WTC11 (cell line): ENCODE data around the gene AHRR. TPM values are rescaled to one million over a fixed set of nuclear protein-coding genes. Genes with fewer than 3 reads are reported as not detected.

ENCODE experiments used
- ATAC-seq: fragments of 200-7000 bp; cut with Tn5 transposase; 2 replicates; pipeline ENCODE4 v1.10.0; 2021; ENCODE audit warnings: mild to moderate bottlenecking, moderate library complexity
- CTCF ChIA-PET: fragments of 300-600 bp; sonication (Branson Sonifier 250); formaldehyde crosslinking; loops from one replicate; lab custom pipeline; 2021; ENCODE audit warnings: antibody characterized with exemption; lab: Charles Lee
- POLR2A ChIA-PET: fragments of 350-600 bp; sonication (Branson Sonifier 250); formaldehyde crosslinking; loops from one replicate; lab custom pipeline; 2021; ENCODE audit warnings: antibody characterized with exemption; lab: Charles Lee
- DNase-seq: peaks from one replicate; pipeline ENCODE4 v3.0.0; 2021; ENCODE audit warnings: low spot score
- H3K27ac Mint-ChIP-seq: 2 replicates; pipeline ENCODE4 v1.8.0; 2021; ENCODE audit warnings: mixed read lengths
- H3K27me3 Mint-ChIP-seq: 2 replicates; pipeline ENCODE4 v1.8.0; 2021; ENCODE audit warnings: low read depth, mild to moderate bottlenecking, moderate library complexity, mixed read lengths
- H3K36me3 Mint-ChIP-seq: 2 replicates; pipeline ENCODE4 v1.8.0; 2021; ENCODE audit warnings: mixed read lengths
- H3K4me1 Mint-ChIP-seq: 2 replicates; pipeline ENCODE4 v1.8.0; 2022; ENCODE audit warnings: mixed read lengths
- H3K4me3 Mint-ChIP-seq: 2 replicates; pipeline ENCODE4 v1.8.0; 2021; ENCODE audit warnings: mild to moderate bottlenecking, moderate library complexity, mixed read lengths
- H3K9me3 Mint-ChIP-seq: 2 replicates; pipeline ENCODE4 v1.8.0; 2021; ENCODE audit warnings: mixed read lengths
- CBFB ChIP-seq: sonication (generic); formaldehyde crosslinking; IDR thresholded peaks from 2 replicates; pipeline ENCODE4 v1.8.1; 2022; ENCODE audit warnings: mild to moderate bottlenecking, low read depth, missing genetic modification reagents
- MXD4 ChIP-seq: fragments of 250-450 bp; sonication (Bioruptor Pico); IDR thresholded peaks from 2 replicates; pipeline ENCODE4 v1.8.0; 2021; ENCODE audit warnings: mild to moderate bottlenecking, moderate library complexity, borderline replicate concordance
- NR3C1 ChIP-seq: sonication (generic); formaldehyde crosslinking; conservative IDR thresholded peaks from 2 replicates; pipeline ENCODE4 v1.8.1; 2023; ENCODE audit warnings: low read depth, mild to moderate bottlenecking, missing genetic modification reagents
- OVOL2 ChIP-seq: fragments of 250-450 bp; sonication (Bioruptor Pico); IDR thresholded peaks from 2 replicates; pipeline ENCODE4 v1.9.0; 2021; ENCODE audit warnings: mild to moderate bottlenecking, borderline replicate concordance
- PRRX2 ChIP-seq: fragments of 250-450 bp; sonication (Bioruptor Pico); IDR thresholded peaks from 2 replicates; pipeline ENCODE4 v1.8.0; 2021; ENCODE audit warnings: mild to moderate bottlenecking
- TEAD1 ChIP-seq: sonication (generic); formaldehyde crosslinking; IDR thresholded peaks from 2 replicates; pipeline ENCODE4 v1.8.0; 2022; ENCODE audit warnings: mild to moderate bottlenecking, missing genetic modification reagents
- TEAD4 ChIP-seq: sonication (generic); formaldehyde crosslinking; IDR thresholded peaks from 2 replicates; pipeline ENCODE4 v1.8.0; 2022; ENCODE audit warnings: mild to moderate bottlenecking, missing genetic modification reagents
- ZNF219 ChIP-seq: sonication (generic); formaldehyde crosslinking; IDR thresholded peaks from 2 replicates; pipeline ENCODE4 v1.8.0; 2023; ENCODE audit warnings: missing genetic modification reagents, mild to moderate bottlenecking, borderline replicate concordance
- ZNF317 ChIP-seq: sonication (generic); formaldehyde crosslinking; IDR thresholded peaks from 2 replicates; pipeline ENCODE4 v1.8.1; 2023; ENCODE audit warnings: low read depth, mild to moderate bottlenecking, moderate library complexity, missing genetic modification reagents, borderline replicate concordance
- total RNA-seq: library from RNA; stranded (reverse); gene quantifications from 3 replicates; pipeline ENCODE4 v1.2.3, GENCODE V29; 2021
- TF ChIP-seq, protein P1 (sequence below): sonication (generic); formaldehyde crosslinking; IDR thresholded peaks from 2 replicates; pipeline ENCODE4 v1.8.1; 2022; ENCODE audit warnings: mild to moderate bottlenecking, missing genetic modification reagents, moderate library complexity, borderline replicate concordance
- TF ChIP-seq, protein P2 (sequence below): sonication (generic); formaldehyde crosslinking; IDR thresholded peaks from 2 replicates; pipeline ENCODE4 v1.8.0; 2023; ENCODE audit warnings: missing genetic modification reagents
- TF ChIP-seq, protein P3 (sequence below): sonication (generic); formaldehyde crosslinking; IDR thresholded peaks from 2 replicates; pipeline ENCODE4 v1.8.0; 2022; ENCODE audit warnings: mild to moderate bottlenecking, missing genetic modification reagents
- TF ChIP-seq, protein P4 (sequence below): sonication (generic); formaldehyde crosslinking; IDR thresholded peaks from 2 replicates; pipeline ENCODE4 v1.8.1; 2022; ENCODE audit warnings: mild to moderate bottlenecking, moderate library complexity, missing genetic modification reagents
- TF ChIP-seq, protein P5 (sequence below): sonication (generic); formaldehyde crosslinking; IDR thresholded peaks from 2 replicates; pipeline ENCODE4 v1.8.1; 2023; ENCODE audit warnings: mild to moderate bottlenecking, missing genetic modification reagents, moderate library complexity
- TF ChIP-seq, protein P6 (sequence below): fragments of 250-450 bp; sonication (Bioruptor Pico); IDR thresholded peaks from 2 replicates; pipeline ENCODE4 v1.9.0; 2021; ENCODE audit warnings: mild to moderate bottlenecking
- TF ChIP-seq, protein P7 (sequence below): sonication (generic); formaldehyde crosslinking; IDR thresholded peaks from 2 replicates; pipeline ENCODE4 v1.8.0; 2022; ENCODE audit warnings: mild to moderate bottlenecking, missing genetic modification reagents

AHRR gene
- total RNA-seq, 1 experiment from 2014 or later: 4.5 TPM

DNA sequence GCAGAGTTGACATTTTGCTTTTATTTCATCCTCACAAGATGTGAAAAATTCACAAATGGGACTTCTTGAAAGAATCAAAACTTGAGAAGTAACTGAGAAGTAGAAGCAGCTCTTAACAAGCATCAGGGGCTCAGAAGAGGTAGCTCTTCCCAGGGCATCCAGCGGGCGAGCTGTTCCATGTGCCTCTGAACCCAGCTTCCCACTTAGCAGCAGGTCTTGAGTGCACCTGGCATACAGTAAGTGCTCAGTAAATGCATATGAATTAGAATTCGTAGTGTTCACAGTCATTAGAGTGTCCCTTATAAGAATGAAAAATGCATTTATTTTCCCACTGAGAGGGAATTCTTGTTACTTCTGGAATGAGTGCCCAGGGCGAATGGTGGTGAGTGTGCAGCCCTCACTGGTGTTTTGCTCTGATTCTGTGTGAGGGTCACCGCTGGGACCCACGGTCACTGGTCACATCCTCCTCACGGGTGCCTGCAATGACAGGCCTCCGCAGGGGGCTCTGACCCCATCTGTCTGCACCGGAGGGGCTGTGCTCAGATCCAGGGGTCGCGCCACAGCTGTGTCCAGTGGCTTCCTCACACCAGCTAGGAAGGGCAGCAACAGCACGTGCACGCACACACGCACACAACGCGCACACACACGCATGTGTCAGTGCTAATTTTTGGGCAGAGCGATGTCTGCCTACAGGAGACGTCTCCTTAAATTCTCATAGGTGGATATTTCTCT is 148.4 kb downstream of the AHRR start:
- CTCF ChIA-PET: interaction anchor here (0.9 to 1.6 kb wide), 2 partner anchors 23 to 39 kb away, joined by 4 read pairs; no protein-coding TSS in a partner anchor
- Mint-ChIP-seq H3K4me3 (no peak overlapping the region), H3K27ac (no peak overlapping the region), H3K9me3 (no peaks in the 10 kb centered on the region), H3K27me3 (peaks cover 19% of the 10 kb centered on the region), H3K36me3 (no peaks in the 10 kb centered on the region; the same call in 1 of the 2 replicates), H3K4me1 (peaks cover 7% of the 10 kb centered on the region)
- DNase-seq (peak; percentile 8), ATAC-seq (no peak)
- no peak for TF ChIP-seq TEAD1 (CRISPR knock-in tag)
- TF ChIP-seq, protein P1, sequence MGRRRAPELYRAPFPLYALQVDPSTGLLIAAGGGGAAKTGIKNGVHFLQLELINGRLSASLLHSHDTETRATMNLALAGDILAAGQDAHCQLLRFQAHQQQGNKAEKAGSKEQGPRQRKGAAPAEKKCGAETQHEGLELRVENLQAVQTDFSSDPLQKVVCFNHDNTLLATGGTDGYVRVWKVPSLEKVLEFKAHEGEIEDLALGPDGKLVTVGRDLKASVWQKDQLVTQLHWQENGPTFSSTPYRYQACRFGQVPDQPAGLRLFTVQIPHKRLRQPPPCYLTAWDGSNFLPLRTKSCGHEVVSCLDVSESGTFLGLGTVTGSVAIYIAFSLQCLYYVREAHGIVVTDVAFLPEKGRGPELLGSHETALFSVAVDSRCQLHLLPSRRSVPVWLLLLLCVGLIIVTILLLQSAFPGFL (CRISPR knock-in tag): no peak
- TF ChIP-seq, protein P2, sequence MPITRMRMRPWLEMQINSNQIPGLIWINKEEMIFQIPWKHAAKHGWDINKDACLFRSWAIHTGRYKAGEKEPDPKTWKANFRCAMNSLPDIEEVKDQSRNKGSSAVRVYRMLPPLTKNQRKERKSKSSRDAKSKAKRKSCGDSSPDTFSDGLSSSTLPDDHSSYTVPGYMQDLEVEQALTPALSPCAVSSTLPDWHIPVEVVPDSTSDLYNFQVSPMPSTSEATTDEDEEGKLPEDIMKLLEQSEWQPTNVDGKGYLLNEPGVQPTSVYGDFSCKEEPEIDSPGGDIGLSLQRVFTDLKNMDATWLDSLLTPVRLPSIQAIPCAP (CRISPR knock-in tag): no peak
- no peak for TF ChIP-seq TEAD4 (CRISPR knock-in tag)
- TF ChIP-seq, protein P3, sequence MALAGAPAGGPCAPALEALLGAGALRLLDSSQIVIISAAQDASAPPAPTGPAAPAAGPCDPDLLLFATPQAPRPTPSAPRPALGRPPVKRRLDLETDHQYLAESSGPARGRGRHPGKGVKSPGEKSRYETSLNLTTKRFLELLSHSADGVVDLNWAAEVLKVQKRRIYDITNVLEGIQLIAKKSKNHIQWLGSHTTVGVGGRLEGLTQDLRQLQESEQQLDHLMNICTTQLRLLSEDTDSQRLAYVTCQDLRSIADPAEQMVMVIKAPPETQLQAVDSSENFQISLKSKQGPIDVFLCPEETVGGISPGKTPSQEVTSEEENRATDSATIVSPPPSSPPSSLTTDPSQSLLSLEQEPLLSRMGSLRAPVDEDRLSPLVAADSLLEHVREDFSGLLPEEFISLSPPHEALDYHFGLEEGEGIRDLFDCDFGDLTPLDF (CRISPR knock-in tag): no peak
- TF ChIP-seq, protein P4, sequence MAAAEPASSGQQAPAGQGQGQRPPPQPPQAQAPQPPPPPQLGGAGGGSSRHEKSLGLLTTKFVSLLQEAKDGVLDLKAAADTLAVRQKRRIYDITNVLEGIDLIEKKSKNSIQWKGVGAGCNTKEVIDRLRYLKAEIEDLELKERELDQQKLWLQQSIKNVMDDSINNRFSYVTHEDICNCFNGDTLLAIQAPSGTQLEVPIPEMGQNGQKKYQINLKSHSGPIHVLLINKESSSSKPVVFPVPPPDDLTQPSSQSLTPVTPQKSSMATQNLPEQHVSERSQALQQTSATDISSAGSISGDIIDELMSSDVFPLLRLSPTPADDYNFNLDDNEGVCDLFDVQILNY: no peak
- no peak for TF ChIP-seq PRRX2
- no peak for TF ChIP-seq ZNF219 (CRISPR knock-in tag)
- TF ChIP-seq, protein P5, sequence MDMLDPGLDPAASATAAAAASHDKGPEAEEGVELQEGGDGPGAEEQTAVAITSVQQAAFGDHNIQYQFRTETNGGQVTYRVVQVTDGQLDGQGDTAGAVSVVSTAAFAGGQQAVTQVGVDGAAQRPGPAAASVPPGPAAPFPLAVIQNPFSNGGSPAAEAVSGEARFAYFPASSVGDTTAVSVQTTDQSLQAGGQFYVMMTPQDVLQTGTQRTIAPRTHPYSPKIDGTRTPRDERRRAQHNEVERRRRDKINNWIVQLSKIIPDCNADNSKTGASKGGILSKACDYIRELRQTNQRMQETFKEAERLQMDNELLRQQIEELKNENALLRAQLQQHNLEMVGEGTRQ (CRISPR knock-in tag): no peak
- TF ChIP-seq, protein P6, sequence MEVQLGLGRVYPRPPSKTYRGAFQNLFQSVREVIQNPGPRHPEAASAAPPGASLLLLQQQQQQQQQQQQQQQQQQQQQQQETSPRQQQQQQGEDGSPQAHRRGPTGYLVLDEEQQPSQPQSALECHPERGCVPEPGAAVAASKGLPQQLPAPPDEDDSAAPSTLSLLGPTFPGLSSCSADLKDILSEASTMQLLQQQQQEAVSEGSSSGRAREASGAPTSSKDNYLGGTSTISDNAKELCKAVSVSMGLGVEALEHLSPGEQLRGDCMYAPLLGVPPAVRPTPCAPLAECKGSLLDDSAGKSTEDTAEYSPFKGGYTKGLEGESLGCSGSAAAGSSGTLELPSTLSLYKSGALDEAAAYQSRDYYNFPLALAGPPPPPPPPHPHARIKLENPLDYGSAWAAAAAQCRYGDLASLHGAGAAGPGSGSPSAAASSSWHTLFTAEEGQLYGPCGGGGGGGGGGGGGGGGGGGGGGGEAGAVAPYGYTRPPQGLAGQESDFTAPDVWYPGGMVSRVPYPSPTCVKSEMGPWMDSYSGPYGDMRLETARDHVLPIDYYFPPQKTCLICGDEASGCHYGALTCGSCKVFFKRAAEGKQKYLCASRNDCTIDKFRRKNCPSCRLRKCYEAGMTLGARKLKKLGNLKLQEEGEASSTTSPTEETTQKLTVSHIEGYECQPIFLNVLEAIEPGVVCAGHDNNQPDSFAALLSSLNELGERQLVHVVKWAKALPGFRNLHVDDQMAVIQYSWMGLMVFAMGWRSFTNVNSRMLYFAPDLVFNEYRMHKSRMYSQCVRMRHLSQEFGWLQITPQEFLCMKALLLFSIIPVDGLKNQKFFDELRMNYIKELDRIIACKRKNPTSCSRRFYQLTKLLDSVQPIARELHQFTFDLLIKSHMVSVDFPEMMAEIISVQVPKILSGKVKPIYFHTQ (CRISPR knock-in tag): no peak
- TF ChIP-seq CBFB (CRISPR knock-in tag): no peak
- no peak for TF ChIP-seq OVOL2 (CRISPR knock-in tag)
- TF ChIP-seq, protein P7, sequence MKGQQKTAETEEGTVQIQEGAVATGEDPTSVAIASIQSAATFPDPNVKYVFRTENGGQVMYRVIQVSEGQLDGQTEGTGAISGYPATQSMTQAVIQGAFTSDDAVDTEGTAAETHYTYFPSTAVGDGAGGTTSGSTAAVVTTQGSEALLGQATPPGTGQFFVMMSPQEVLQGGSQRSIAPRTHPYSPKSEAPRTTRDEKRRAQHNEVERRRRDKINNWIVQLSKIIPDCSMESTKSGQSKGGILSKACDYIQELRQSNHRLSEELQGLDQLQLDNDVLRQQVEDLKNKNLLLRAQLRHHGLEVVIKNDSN: no peak
- no peak for TF ChIP-seq MXD4 (CRISPR knock-in tag)
- no peak for TF ChIP-seq NR3C1 (CRISPR knock-in tag)
- no peak for TF ChIP-seq ZNF317 (CRISPR knock-in tag)
- POLR2A ChIA-PET: interaction anchor here (0.6 kb wide), 1 partner anchor 101 kb away, joined by 3 read pairs; no protein-coding TSS in a partner anchor
